Spleen (tissue), 11 donors: ENCODE data around the gene OTOP2. TPM values are rescaled to one million over a fixed set of nuclear protein-coding genes. Genes with fewer than 3 reads are reported as not detected.

Source experiments
- DNase-seq: peaks from one replicate; pipeline ENCODE4 v3.0.0-alpha.2; 2020
- H3K27ac ChIP-seq, 8 donors: fragments of 200-600 bp; sonication (generic) in 7 of 8; 1 replicate in 4 of 8; 2 replicates in 4 of 8; pipeline versions ENCODE4 v1.5.0 to v1.8.0; 2016 to 2021; ENCODE audit warnings: inconsistent platforms in 4 of 8, mild to moderate bottlenecking in 4 of 8, moderate library complexity in 1 of 8
- H3K27me3 ChIP-seq, 7 donors: fragments of 200-600 bp; sonication (generic) in 6 of 7; replicated peaks in 1 of 7; 1 replicate in 4 of 7; 2 replicates in 3 of 7; pipeline versions ENCODE4 v1.5.0 to v1.8.0; 2016 to 2021; ENCODE audit warnings: inconsistent platforms in 3 of 7, mild to moderate bottlenecking in 1 of 7
- H3K36me3 ChIP-seq, 6 donors: fragments of 200-600 bp; sonication (generic) in 5 of 6; 1 replicate in 4 of 6; 2 replicates in 2 of 6; pipeline versions ENCODE4 v1.5.0 to v1.8.0; 2016 to 2021; ENCODE audit warnings: inconsistent platforms in 2 of 6
- H3K4me1 ChIP-seq, 6 donors: fragments of 200-600 bp; sonication (generic) in 5 of 6; 1 replicate in 3 of 6; 2 replicates in 3 of 6; pipeline versions ENCODE4 v1.5.0 to v1.8.0; 2016 to 2021; ENCODE audit warnings: inconsistent platforms in 3 of 6
- H3K4me3 ChIP-seq, 8 donors: fragments of 200-600 bp; sonication (generic) in 7 of 8; 1 replicate in 4 of 8; 2 replicates in 4 of 8; pipeline versions ENCODE4 v1.5.0 to v1.8.0; 2016 to 2021; ENCODE audit warnings: inconsistent platforms in 4 of 8, mild to moderate bottlenecking in 4 of 8, moderate library complexity in 2 of 8
- H3K9me3 ChIP-seq, 8 donors: fragments of 200-600 bp; sonication (generic) in 7 of 8; 1 replicate in 4 of 8; 2 replicates in 4 of 8; pipeline versions ENCODE4 v1.5.0 to v1.8.0; 2016 to 2021; ENCODE audit warnings: inconsistent platforms in 4 of 8
- CTCF ChIP-seq, 11 experiments: fragments of 200-600 bp in 7 of 11; fragments of 450-650 bp in 4 of 11; sonication (generic) in 4 of 11; IDR thresholded peaks in 8 of 11; conservative IDR thresholded peaks in 3 of 11; 1 replicate in 7 of 11; 2 replicates in 4 of 11; pipeline versions ENCODE4 v1.4.0 to v1.8.0; 2016 to 2021; ENCODE audit warnings: antibody characterized with exemption in 11 of 11, inconsistent platforms in 4 of 11, mild to moderate bottlenecking in 1 of 11
- POLR2A ChIP-seq, 3 donors: fragments of 450-650 bp; IDR thresholded peaks; one replicate each; pipeline ENCODE4 v1.5.1; 2017; ENCODE audit warnings: antibody characterized with exemption in 3 of 3, mild to moderate bottlenecking in 1 of 3
- POLR2AphosphoS5 ChIP-seq, 3 donors: sonication (generic); formaldehyde crosslinking; IDR thresholded peaks; one replicate each; pipeline ENCODE4 v1.5.1; 2017; ENCODE audit warnings: antibody characterized with exemption in 3 of 3
- WGBS, 5 donors: extraction: QIAGEN DNeasy Blood & Tissue Kit in 3 of 5; methylation state at CpG; one replicate each; pipeline versions ENCODE4 v1.1.5 to v1.1.7; 2013 to 2018; 5-methylcytosine and 5-hydroxymethylcytosine counted together
- intact Hi-C: fragments of 100-400 bp; cut with DNase I; formaldehyde crosslinking; loops from one replicate; pipeline ENCODE4 v1.15.0; 2023; ENCODE audit warnings: low total_unique reads
- polyA plus RNA-seq, 3 donors: library from polyadenylated mRNA; stranded (reverse); fragments of 200-250 nt; gene quantifications; one replicate each; pipeline ENCODE4 v1.2.1, GENCODE V29; 2013
- total RNA-seq, 7 donors: library from RNA; depleted of rRNA in 3 of 7; stranded (reverse); fragments of >200 nt in 3 of 7; fragmentation: NEBNext Ultra II Directional in 4 of 7; extraction: Animal tissue kit (Norgen Biotek cat#: 25700) in 4 of 7; gene quantifications; one replicate each; pipeline versions ENCODE4 v1.1.0 to v1.2.1, GENCODE V29; 2016 to 2021
- donor health status: healthy with polysubstance abuse.
- donor health status: DM: no; HTN: no; CAD: no; lungs with moderate emphysema.
- donor health status: DM: no; HTN: no; CAD: no.
- donor health status: Bipolar disorder and iron deficiency.
- donor health status: healthy.
- donor health status: DM: no; HTN: no; CAD: no.
- donor health status: DM: yes; HTN: yes; CAD: no.

The OTOP2 gene
- total and polyA plus RNA-seq, 10 donors, result not detected

GRCh38 chr17:74970395-74970794, 46.3 kb downstream of the OTOP2 start:
- Histone ChIP-seq H3K27ac (peak overlapping the region in 6 of 8 donors; percentile 13 to 74 (median 70)), H3K9me3 (no peaks in the 10 kb centered on the region), H3K27me3 (peaks cover 0 to 54% (median 19%) of the 10 kb centered on the region in 7 donors), H3K4me3 (peak overlapping the region in 1 of 8 donors; percentile 83), H3K4me1 (peaks cover 3 to 53% (median 24%) of the 10 kb centered on the region in 6 donors), H3K36me3 (no peaks in the 10 kb centered on the region)
- intact Hi-C loops, result no loop called here
- no peak for DNase-seq
- 68 to 85% (median 74%) methylated on average over 3 of the region's 3 CpGs for WGBS, 5 donors
- no peak for TF ChIP-seq POLR2A (IDR thresholded peaks at IDR 0.05)
- TF ChIP-seq POLR2AphosphoS5 (IDR thresholded peaks at IDR 0.05), result peak; percentile 13 to 80 (median 70)

DNA sequence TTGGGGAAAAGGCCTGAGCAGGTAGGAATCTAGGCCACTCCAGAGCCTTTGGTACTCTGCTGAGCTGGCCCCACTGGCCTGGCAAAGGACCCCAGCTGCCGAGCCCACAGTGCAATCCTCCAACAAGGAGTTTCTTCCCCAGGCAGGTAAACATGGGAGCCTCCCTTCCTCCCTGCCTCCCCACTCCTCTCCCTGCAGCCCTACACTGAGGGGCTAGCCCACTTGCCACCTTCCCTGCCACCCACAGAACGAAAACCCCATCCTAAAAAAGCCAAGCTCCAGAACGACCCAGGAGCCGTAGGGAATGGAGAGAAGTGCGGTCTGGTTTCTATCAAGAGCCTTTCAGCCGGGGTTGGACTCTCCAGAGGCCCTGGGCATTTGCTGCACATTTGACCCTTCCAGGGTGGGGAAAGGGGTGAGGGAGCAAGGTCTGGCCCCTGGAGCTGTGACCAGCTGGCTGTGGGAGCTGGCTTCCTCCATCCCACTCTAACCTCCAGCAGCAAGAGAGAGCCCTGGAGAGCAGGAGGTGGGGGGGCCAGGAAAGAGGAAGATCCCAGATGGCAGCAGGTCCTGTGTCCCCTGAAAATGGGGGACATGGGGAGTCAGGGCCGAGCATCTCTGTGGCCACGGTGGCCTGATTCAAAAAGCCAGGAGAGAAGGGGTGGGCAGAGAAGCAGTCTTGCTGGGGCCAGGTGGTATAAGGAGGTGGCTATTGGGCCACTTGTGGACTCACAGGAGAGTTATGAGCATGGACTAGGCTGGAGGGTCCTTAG, 47.2 kb downstream of the OTOP2 start:
- Histone ChIP-seq H3K4me3 (peak overlapping the region; percentile 48 to 83 (median 58)), H3K27ac (peak overlapping the region in 7 of 8 donors; percentile 14 to 74 (median 69)), H3K4me1 (peaks cover 3 to 53% (median 24%) of the 10 kb centered on the region in 6 donors), H3K27me3 (peaks cover 0 to 57% (median 19%) of the 10 kb centered on the region in 7 donors), H3K36me3 (no peaks in the 10 kb centered on the region), H3K9me3 (no peaks in the 10 kb centered on the region)
- TF ChIP-seq CTCF (IDR thresholded peaks at IDR 0.05 in 8 of 11, conservative IDR thresholded peaks at IDR 0.05 in 3 of 11) (no peak), POLR2A (IDR thresholded peaks at IDR 0.05) (no peak), POLR2AphosphoS5 (IDR thresholded peaks at IDR 0.05) (no peak)
- intact Hi-C loops, result no loop called here
- DNase-seq, result no peak
- WGBS, 5 donors, result 72 to 92% (median 83%) methylated on average over 8 of the region's 8 CpGs

GRCh38 chr17:74971842-74972106, 47.7 kb downstream of the OTOP2 start:
- 31 to 44% (median 42%) methylated on average over 1 to 9 of the region's 9 CpGs for WGBS, 5 donors
- peak overlapping the region; percentile 48 to 83 (median 58) for H3K4me3 ChIP-seq
- no peak for DNase-seq
- TF ChIP-seq POLR2A (IDR thresholded peaks at IDR 0.05), result no peak
- no peak for TF ChIP-seq POLR2AphosphoS5 (IDR thresholded peaks at IDR 0.05)
- TF ChIP-seq CTCF (IDR thresholded peaks at IDR 0.05 in 8 of 11, conservative IDR thresholded peaks at IDR 0.05 in 3 of 11), result no peak
- intact Hi-C loops, result no loop called here
- H3K27ac ChIP-seq, result peak overlapping the region in 7 of 8 donors; percentile 10 to 74 (median 63)
- H3K4me1 ChIP-seq, result peaks cover 3 to 53% (median 24%) of the 10 kb centered on the region in 6 donors
- no peaks in the 10 kb centered on the region for H3K36me3 ChIP-seq
- no peaks in the 10 kb centered on the region for H3K9me3 ChIP-seq
- peaks cover 0 to 57% (median 19%) of the 10 kb centered on the region in 7 donors for H3K27me3 ChIP-seq

DNA sequence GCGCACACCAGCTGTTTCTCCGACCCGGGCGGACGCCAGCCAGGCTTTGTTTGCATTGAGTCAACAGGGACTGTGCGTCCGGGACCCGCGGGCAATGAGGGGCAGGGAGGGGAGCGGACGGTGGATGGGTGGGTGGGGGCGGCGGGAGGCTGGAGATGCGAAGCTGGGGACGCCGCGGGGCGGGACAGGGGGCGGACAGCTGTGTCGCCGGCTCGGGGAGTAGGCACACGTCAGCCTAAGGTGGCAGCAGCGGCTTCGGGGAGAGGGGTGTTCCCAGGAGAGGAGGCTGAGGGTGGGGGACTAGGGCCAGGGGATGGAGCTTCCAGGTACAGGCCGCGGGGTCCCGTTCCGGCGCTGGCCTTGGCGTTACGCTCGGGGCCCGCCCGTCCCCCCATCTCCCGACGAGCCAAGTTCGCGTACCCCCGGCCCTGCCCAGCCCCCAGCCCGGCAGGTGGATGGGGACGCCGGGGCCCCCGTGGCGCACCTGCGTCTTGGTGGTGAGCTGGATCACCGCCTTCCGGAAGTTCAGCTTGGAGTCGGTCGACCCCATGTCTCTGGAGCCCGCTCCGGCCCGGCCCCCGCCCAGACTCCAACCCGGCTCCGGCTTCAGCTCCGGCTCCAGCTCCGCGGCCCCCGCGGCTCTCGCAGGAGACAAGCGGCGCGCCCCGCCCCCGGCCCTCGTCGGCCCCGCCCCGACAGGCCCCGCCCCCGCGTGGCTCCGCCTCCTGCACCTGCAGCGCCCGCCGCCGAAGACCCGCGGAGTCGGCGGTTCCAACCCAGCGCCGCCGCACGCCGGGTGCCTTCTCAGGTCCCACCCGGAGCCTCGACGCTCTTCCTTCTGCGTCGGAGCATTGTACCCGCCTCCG, 48.3 kb downstream of the OTOP2 start, which contains the start of gene HID1:
Gene HID1 (minus strand): TSS at position 653 of the 866 bp plus-strand sequence. CDS start 103 bp downstream, at position 550.
- peak; percentile 14 to 51 (median 41) for TF ChIP-seq POLR2AphosphoS5 (IDR thresholded peaks at IDR 0.05)
- no peak for TF ChIP-seq CTCF (IDR thresholded peaks at IDR 0.05 in 8 of 11, conservative IDR thresholded peaks at IDR 0.05 in 3 of 11)
- Histone ChIP-seq H3K9me3 (no peaks in the 10 kb centered on the region), H3K36me3 (no peaks in the 10 kb centered on the region), H3K27ac (peak within 1 kb of the TSS in 7 of 8 donors; percentile 10 to 74 (median 63)), H3K4me3 (peak within 1 kb of the TSS; percentile 48 to 83 (median 58)), H3K27me3 (peaks cover 0 to 57% (median 19%) of the 10 kb centered on the region in 7 donors), H3K4me1 (peaks cover 3 to 53% (median 24%) of the 10 kb centered on the region in 6 donors)
- 2 to 8% (median 3%) methylated on average over 19 to 95 of the region's 95 CpGs for WGBS, 5 donors
- intact Hi-C loops, result no loop called here
- DNase-seq, result peak; percentile 93
